ENCODE measurements around the gene SAMD9L. TPM values are rescaled to one million over a fixed set of nuclear protein-coding genes. Genes with fewer than 3 reads are reported as not detected.

Gene SAMD9L
- 7.8 and 18.9 TPM in 2 replicates for total RNA-seq

DNA sequence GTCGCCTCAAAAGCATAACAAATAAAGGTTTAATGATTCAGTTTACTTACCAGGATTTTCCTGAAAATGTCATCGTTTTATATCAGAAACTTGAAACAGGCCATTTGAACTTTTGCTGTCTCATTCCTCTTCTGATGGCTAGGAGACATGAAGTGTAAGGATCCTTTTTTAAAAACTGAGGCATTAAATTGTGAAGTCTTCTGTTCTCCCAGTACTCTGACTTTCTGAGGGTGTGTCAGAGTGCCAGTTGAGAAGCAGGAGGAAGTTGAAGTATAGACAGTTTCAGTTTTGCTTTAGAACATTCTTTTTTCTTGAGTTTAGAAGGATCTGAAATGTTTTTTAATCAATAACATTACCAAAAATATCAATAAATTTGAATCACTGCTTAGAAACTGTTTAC is at the start of gene SAMD9L:
Gene SAMD9L (minus strand): TSS at position 242 of the 400 bp plus-strand sequence. CDS start 12,414 bp downstream, outside the sequence.

DNA sequence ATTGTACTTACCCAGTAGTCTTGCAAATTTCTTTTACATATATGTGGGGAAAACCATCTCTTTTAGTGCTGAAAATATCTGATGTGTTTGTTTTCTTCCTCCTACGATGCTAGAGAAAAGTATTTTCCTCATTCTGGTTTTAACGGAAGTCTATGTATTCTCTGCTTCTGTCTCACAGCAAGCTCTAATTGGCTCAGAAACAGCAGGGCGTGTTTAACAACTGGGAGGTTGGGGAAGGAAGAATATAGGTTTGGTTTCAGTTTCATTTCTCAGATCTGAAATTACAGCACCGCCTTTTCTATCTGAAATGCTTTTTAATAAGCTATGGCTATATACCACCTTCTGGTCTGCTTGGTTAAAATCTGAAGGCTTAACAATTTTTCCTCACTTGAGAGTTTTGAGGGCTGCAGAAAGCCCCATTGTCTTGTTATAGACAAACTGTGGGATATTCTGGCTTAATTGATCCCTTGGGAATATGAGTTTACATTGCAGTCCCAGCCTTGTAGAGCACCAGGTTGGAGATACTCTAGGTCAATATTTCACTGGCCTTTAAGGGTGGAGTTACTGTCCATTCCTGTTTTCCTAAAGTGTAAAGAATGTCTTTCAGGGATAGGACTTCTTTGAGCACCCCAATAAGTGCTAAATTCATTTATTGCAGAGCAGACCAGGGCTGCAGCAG is 30.2 kb downstream of the SAMD9L start, which contains the start of gene SAMD9:
Gene SAMD9 (minus strand): TSS at position 128 of the 679 bp plus-strand sequence. CDS start 11,882 bp downstream, outside the sequence.

Other genes starting within 250 kb of the SAMD9L start
- gene SAMD9, start 30.4 kb downstream of the SAMD9L start, total RNA-seq = 11.1 and 11.2 TPM in 2 replicates
- not detected in 2 replicates for gene HEPACAM2, start 78.1 kb upstream of the SAMD9L start, total RNA-seq
- 23.8 and 28.1 TPM in 2 replicates for gene VPS50, start 84.0 kb upstream of the SAMD9L start, total RNA-seq